ENCODE data around the gene SECTM1.

Gene SECTM1

GRCh38 chr17:82346342-82347300 lies 13.1 kb upstream of the SECTM1 start:
- no peak for DNase-seq

GRCh38 chr17:82345151-82345976 lies 11.8 kb upstream of the SECTM1 start:
- no peak for DNase-seq

- no peak for DNase-seq
Measured at GRCh38 chr17:82344175-82344907, 10.8 kb upstream of the SECTM1 start.

GRCh38 chr17:82343560-82343959 lies 10.0 kb upstream of the SECTM1 start:
- DNase-seq: no peak

GRCh38 chr17:82342361-82343079 lies 9.0 kb upstream of the SECTM1 start:
- DNase-seq: no peak

- DNase-seq: no peak
Measured at GRCh38 chr17:82339634-82340580, 6.3 kb upstream of the SECTM1 start.

- no peak for DNase-seq
Measured at GRCh38 chr17:82338858-82339633, 5.5 kb upstream of the SECTM1 start.

GRCh38 chr17:82334622-82335394 lies 1.2 kb upstream of the SECTM1 start:
- DNase-seq: no peak

- no peak for DNase-seq
Measured at GRCh38 chr17:82334204-82334621, 647 bp upstream of the SECTM1 start.

- DNase-seq: no peak
Measured at GRCh38 chr17:82332669-82333278, 792 bp downstream of the SECTM1 start.

GRCh38 chr17:82331345-82331939 lies 2.1 kb downstream of the SECTM1 start:
- DNase-seq: no peak

- no peak for DNase-seq
Measured at GRCh38 chr17:82330322-82331239, 3.0 kb downstream of the SECTM1 start.

- DNase-seq: no peak
Measured at GRCh38 chr17:82329683-82330321, 3.8 kb downstream of the SECTM1 start.

GRCh38 chr17:82328994-82329507 lies 4.5 kb downstream of the SECTM1 start:
- no peak for DNase-seq

GRCh38 chr17:82328141-82328993 lies 5.2 kb downstream of the SECTM1 start:
- no peak for DNase-seq

GRCh38 chr17:82327757-82328140 lies 5.8 kb downstream of the SECTM1 start:
- DNase-seq: no peak
